Fibroblast of lung (primary cell): Measurements from ENCODE around the gene ANKRD13A. TPM values are rescaled to one million over a fixed set of nuclear protein-coding genes. Genes with fewer than 3 reads are reported as not detected.
"Not testable (repeated sequence)": the region's sequence is repeated elsewhere in the genome, so short reads cannot be mapped to it uniquely, and the experiment has no call there.

Source experiments
- DNase-seq, 2 donors: peaks; one replicate each; pipeline versions ENCODE4 v3.0.0 to v3.0.0-alpha.2; 2010; ENCODE audit warnings: low read depth in 2 of 2
- H2AFZ ChIP-seq: 2 replicates; pipeline ENCODE4 v1.5.1; 2012; ENCODE audit warnings: low read length, control low read depth, inconsistent platforms
- H3K27ac ChIP-seq: 2 replicates; pipeline ENCODE4 v1.5.1; 2011; ENCODE audit warnings: low read length, control low read depth; ENCODE audit not compliant: insufficient read depth
- H3K27me3 ChIP-seq: 2 replicates; pipeline ENCODE4 v1.5.1; 2011; ENCODE audit warnings: mild to moderate bottlenecking, low read length; ENCODE audit not compliant: control insufficient read depth, insufficient read depth
- H3K36me3 ChIP-seq: 2 replicates; pipeline ENCODE4 v1.5.1; 2011; ENCODE audit warnings: low read length; ENCODE audit not compliant: control insufficient read depth, insufficient read depth
- H3K4me1 ChIP-seq: 2 replicates; pipeline ENCODE4 v1.5.1; 2011; ENCODE audit warnings: low read length; ENCODE audit not compliant: control insufficient read depth, insufficient read depth; ENCODE audit errors: extremely low read depth
- H3K4me2 ChIP-seq: 2 replicates; pipeline ENCODE4 v1.5.1; 2011; ENCODE audit warnings: low read length, control low read depth; ENCODE audit not compliant: insufficient read depth; ENCODE audit errors: extremely low read depth
- H3K4me3 ChIP-seq, 4 experiments: fragments of 200-600 bp in 1 of 4; sonication (generic) in 1 of 4; replicated peaks in 1 of 4; 2 replicates each; pipeline ENCODE4 v1.5.1; 2011 to 2016; ENCODE audit warnings: low read length in 4 of 4, low read depth in 3 of 4, mild to moderate bottlenecking in 3 of 4, control low read depth in 2 of 4, inconsistent platforms in 1 of 4, mixed read lengths in 1 of 4; ENCODE audit not compliant: insufficient read depth in 1 of 4; ENCODE audit errors: control extremely low read depth in 1 of 4
- H3K79me2 ChIP-seq: 2 replicates; pipeline ENCODE4 v1.5.1; 2012; ENCODE audit warnings: mild to moderate bottlenecking, low read length, inconsistent platforms; ENCODE audit not compliant: control insufficient read depth, insufficient read depth
- H3K9ac ChIP-seq: 2 replicates; pipeline ENCODE4 v1.5.1; 2011; ENCODE audit warnings: mild to moderate bottlenecking, low read length, control low read depth; ENCODE audit not compliant: insufficient read depth
- H3K9me3 ChIP-seq: 2 replicates; pipeline ENCODE4 v1.5.1; 2012; ENCODE audit warnings: low read depth, low read length; ENCODE audit not compliant: control insufficient read depth, insufficient read depth
- H4K20me1 ChIP-seq: 2 replicates; pipeline ENCODE4 v1.5.1; 2011; ENCODE audit warnings: low read length; ENCODE audit not compliant: control insufficient read depth, insufficient read depth; ENCODE audit errors: extremely low read depth
- EZH2 ChIP-seq: IDR thresholded peaks from 2 replicates; pipeline ENCODE4 v1.5.1; 2012; ENCODE audit warnings: low read length, control low read depth, mild to moderate bottlenecking; ENCODE audit errors: missing control alignments
- polyA plus RNA-seq, 2 donors: library from polyadenylated mRNA; depleted of rRNA in 1 of 2; stranded (reverse) in 1 of 2; unstranded in 1 of 2; fragments of >200 nt; gene quantifications; 2 replicates each; pipeline ENCODE4 v1.2.1, GENCODE V29; 2011 to 2012; ENCODE audit warnings: missing spikeins in 1 of 2
- total RNA-seq: library from RNA; depleted of rRNA; stranded (reverse); fragments of >200 nt; gene quantifications from 2 replicates; pipeline ENCODE4 v1.2.1, GENCODE V29; 2014
- TF ChIP-seq, protein P1 (sequence below), 2 donors: IDR thresholded peaks in 1 of 2; conservative IDR thresholded peaks in 1 of 2; 1 replicate in 1 of 2; 2 replicates in 1 of 2; pipeline ENCODE4 v1.5.1; 2011 to 2012; ENCODE audit warnings: low read length in 2 of 2, control low read depth in 1 of 2, inconsistent platforms in 1 of 2, low read depth in 1 of 2, mild to moderate bottlenecking in 1 of 2

Gene ANKRD13A
- total and polyA plus RNA-seq, 2 donors (not counting 1 experiment from before 2014, with no cell fraction given), result 168 to 340 TPM

GRCh38 chr12:110007881-110008280 is 8.7 kb downstream of the ANKRD13A start:
- peaks cover 96% of the 10 kb centered on the region for H3K79me2 ChIP-seq
- peaks cover 13% of the 10 kb centered on the region for H3K36me3 ChIP-seq
- no peak overlapping the region for H3K4me3 ChIP-seq

GRCh38 chr12:110008681-110009398 is 9.6 kb downstream of the ANKRD13A start:
- peaks cover 95% of the 10 kb centered on the region for H3K79me2 ChIP-seq
- DNase-seq, H3K4me1 ChIP-seq, H2AFZ ChIP-seq, H3K9me3 ChIP-seq, H3K9ac ChIP-seq, H3K4me2 ChIP-seq, H3K27me3 ChIP-seq, H3K4me3 ChIP-seq, H3K27ac ChIP-seq, H4K20me1 ChIP-seq: not testable (repeated sequence)
- H3K36me3 ChIP-seq, result peaks cover 11% of the 10 kb centered on the region

More at GRCh38 chr12:110007881-110008280, 8.7 kb downstream of the ANKRD13A start:
- H3K4me2 ChIP-seq, result no peak overlapping the region
- no peak overlapping the region for H3K9ac ChIP-seq
- DNase-seq, result no peak
- no peaks in the 10 kb centered on the region for H3K27me3 ChIP-seq
- no peaks in the 10 kb centered on the region for H3K9me3 ChIP-seq
- peaks cover 10% of the 10 kb centered on the region for H3K4me1 ChIP-seq
- H3K27ac ChIP-seq, result no peak overlapping the region
- TF ChIP-seq, protein P1, sequence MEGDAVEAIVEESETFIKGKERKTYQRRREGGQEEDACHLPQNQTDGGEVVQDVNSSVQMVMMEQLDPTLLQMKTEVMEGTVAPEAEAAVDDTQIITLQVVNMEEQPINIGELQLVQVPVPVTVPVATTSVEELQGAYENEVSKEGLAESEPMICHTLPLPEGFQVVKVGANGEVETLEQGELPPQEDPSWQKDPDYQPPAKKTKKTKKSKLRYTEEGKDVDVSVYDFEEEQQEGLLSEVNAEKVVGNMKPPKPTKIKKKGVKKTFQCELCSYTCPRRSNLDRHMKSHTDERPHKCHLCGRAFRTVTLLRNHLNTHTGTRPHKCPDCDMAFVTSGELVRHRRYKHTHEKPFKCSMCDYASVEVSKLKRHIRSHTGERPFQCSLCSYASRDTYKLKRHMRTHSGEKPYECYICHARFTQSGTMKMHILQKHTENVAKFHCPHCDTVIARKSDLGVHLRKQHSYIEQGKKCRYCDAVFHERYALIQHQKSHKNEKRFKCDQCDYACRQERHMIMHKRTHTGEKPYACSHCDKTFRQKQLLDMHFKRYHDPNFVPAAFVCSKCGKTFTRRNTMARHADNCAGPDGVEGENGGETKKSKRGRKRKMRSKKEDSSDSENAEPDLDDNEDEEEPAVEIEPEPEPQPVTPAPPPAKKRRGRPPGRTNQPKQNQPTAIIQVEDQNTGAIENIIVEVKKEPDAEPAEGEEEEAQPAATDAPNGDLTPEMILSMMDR (conservative IDR thresholded peaks at IDR 0.05 in 1 of 2, IDR thresholded peaks at IDR 0.05 in 1 of 2; ENCODE audit: low read depth in 1 of 2, low read length in 2 of 2), result no peak
- no peak for TF ChIP-seq EZH2
- H2AFZ ChIP-seq, result no peak overlapping the region
- no peaks in the 10 kb centered on the region for H4K20me1 ChIP-seq

DNA sequence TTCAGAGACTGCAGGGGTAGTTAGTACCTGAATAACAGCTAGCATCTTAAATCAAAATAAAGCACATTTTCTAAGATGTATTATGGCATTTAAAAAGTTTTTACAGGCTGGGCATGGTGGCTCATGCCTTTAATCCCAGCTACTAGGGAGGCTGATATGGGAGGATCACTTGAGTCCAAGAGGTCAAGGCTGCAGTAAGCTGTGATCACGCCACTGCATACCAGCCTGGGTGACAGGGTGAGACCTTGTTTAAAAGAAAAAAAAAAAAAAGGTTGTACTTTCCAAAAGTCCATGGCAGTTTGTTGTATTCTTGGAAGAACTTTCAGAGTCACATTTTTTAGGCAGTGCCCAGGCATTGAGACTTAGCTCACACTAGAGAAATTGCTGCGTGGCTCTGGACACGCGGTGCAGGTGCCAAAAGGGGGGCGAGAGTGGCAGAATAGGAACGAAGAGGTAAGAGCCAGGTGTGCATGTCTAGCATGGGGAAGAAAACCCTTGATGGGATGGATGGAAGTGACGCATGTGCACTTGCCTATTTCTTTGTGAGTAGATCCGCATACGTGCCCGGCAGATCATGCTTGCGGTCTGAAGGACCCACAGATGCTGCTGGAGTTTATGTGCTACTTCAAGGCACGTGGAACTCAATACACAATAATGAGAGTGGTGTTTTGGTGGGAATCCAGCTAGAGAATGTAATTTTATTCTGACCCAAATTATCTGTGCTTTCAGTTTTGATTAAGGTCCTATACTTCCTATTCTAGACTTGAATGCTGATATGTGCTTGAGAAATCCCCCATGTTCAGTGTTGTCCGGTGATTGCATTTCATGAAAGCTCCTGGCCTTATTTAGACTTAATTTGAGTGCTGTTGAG is 11.9 kb downstream of the ANKRD13A start:
- Histone ChIP-seq H3K4me3 (no peak overlapping the region), H2AFZ (no peak overlapping the region), H3K9ac (no peak overlapping the region), H3K27ac (no peak overlapping the region), H4K20me1 (no peaks in the 10 kb centered on the region), H3K27me3 (no peaks in the 10 kb centered on the region), H3K36me3 (peaks cover 9% of the 10 kb centered on the region), H3K9me3 (no peaks in the 10 kb centered on the region), H3K4me1 (peaks cover 7% of the 10 kb centered on the region), H3K79me2 (peaks cover 77% of the 10 kb centered on the region), H3K4me2 (no peak overlapping the region)
- DNase-seq, result no peak
- TF ChIP-seq, protein P1 (conservative IDR thresholded peaks at IDR 0.05 in 1 of 2, IDR thresholded peaks at IDR 0.05 in 1 of 2; ENCODE audit: low read depth in 1 of 2, low read length in 2 of 2), result no peak
- TF ChIP-seq EZH2, result no peak
